GM12878 (cell line): ENCODE results near the gene CRYBG3. TPM values are rescaled to one million over a fixed set of nuclear protein-coding genes. Genes with fewer than 3 reads are reported as not detected.

Experiments
- ATAC-seq: fragments of 200-7000 bp; cut with Tn5 transposase; 3 replicates; pipeline ENCODE4 v1.9.1; 2020; ENCODE audit warnings: mild to moderate bottlenecking, moderate library complexity
- BruUV-seq: library from RNA; stranded (reverse); fragments of 400-500 nt; replicated peaks from 2 replicates; lab custom pipeline; 2021; lab: Mats Ljungman, UMichigan
- CTCF ChIA-PET: fragments of 300-600 bp; sonication (Branson Sonifier 250); formaldehyde crosslinking; extraction: SDS; loops from one replicate; lab custom pipeline; 2021; ENCODE audit warnings: inconsistent platforms; lab: Yijun Ruan, JAX
- POLR2A ChIA-PET: fragments of 350-600 bp; formaldehyde crosslinking; extraction: SDS; loops from one replicate; lab custom pipeline; 2021; ENCODE audit warnings: inconsistent platforms; lab: Charles Lee
- RAD21 ChIA-PET: fragments of 300-600 bp; sonication (Branson Sonifier 250); formaldehyde crosslinking; loops from one replicate; lab custom pipeline; 2023; ENCODE audit warnings: antibody characterized with exemption; ENCODE audit not compliant: unreplicated experiment; lab: Charles Lee
- SMC1A ChIA-PET: fragments of 300-600 bp; sonication (Branson Sonifier 250); formaldehyde crosslinking; loops from one replicate; lab custom pipeline; 2023; ENCODE audit not compliant: unreplicated experiment, uncharacterized antibody; lab: Charles Lee
- DNase-seq: peaks from one replicate; pipeline ENCODE4 v3.0.0-alpha.2; 2011; ENCODE audit warnings: low read depth, low spot score
- FAIRE-seq: peaks from 3 replicates; lab custom pipeline; 2011; peaks lifted over from hg19 to GRCh38; lab: Jason Lieb, UNC
- H2AFZ ChIP-seq: 2 replicates; pipeline ENCODE4 v1.6.0; 2011; ENCODE audit warnings: low read depth, low read length, control low read depth; ENCODE audit not compliant: control insufficient read depth
- H3K27ac ChIP-seq: 2 replicates; pipeline ENCODE4 v1.5.1; 2011; ENCODE audit warnings: control low read depth; ENCODE audit not compliant: control insufficient read depth, insufficient read depth
- H3K27me3 ChIP-seq, 2 experiments: replicated peaks in 1 of 2; 2 replicates each; pipeline versions ENCODE4 v1.6.0 to v1.6.1; 2011; ENCODE audit warnings: low read length in 1 of 2; ENCODE audit not compliant: control insufficient read depth in 2 of 2, insufficient read depth in 2 of 2
- H3K36me3 ChIP-seq, 2 experiments: 2 replicates each; pipeline ENCODE4 v1.5.1; 2011; ENCODE audit warnings: low read length in 1 of 2; ENCODE audit not compliant: control insufficient read depth in 2 of 2, insufficient read depth in 2 of 2
- H3K4me1 ChIP-seq: 2 replicates; pipeline ENCODE4 v1.6.1; 2011; ENCODE audit warnings: mild to moderate bottlenecking, low read length, moderate library complexity, mixed read lengths; ENCODE audit not compliant: control insufficient read depth, insufficient read depth
- H3K4me2 ChIP-seq: 2 replicates; pipeline ENCODE4 v1.6.0; 2011; ENCODE audit warnings: control low read depth; ENCODE audit not compliant: control insufficient read depth, insufficient read depth
- H3K4me3 ChIP-seq: fragments of 200-600 bp; sonication (generic); 2 replicates; pipeline ENCODE4 v1.5.1; 2016
- H3K79me2 ChIP-seq: 2 replicates; pipeline ENCODE4 v1.6.0; 2011; ENCODE audit warnings: low read length; ENCODE audit not compliant: control insufficient read depth, insufficient read depth
- H3K9ac ChIP-seq: 2 replicates; pipeline ENCODE4 v1.8.0; 2011; ENCODE audit warnings: low read length, control low read depth, mixed read lengths; ENCODE audit not compliant: control insufficient read depth, insufficient read depth
- H3K9me3 ChIP-seq: replicated peaks from 3 replicates; pipeline ENCODE4 v1.5.1; 2011; ENCODE audit warnings: mild to moderate bottlenecking, low read length; ENCODE audit not compliant: control insufficient read depth, insufficient read depth
- H4K20me1 ChIP-seq: 2 replicates; pipeline ENCODE4 v1.6.0; 2011; ENCODE audit not compliant: control insufficient read depth, insufficient read depth
- CHD2 ChIP-seq: IDR thresholded peaks from 2 replicates; pipeline ENCODE4 v1.6.1; 2011; ENCODE audit warnings: low read depth, low read length, improper control_type of control experiment, borderline replicate concordance
- CTCF ChIP-seq, 3 experiments: IDR thresholded peaks in 2 of 3; conservative IDR thresholded peaks in 1 of 3; 2 replicates each; pipeline ENCODE4 v1.5.1; 2011; ENCODE audit warnings: low read depth in 3 of 3, low read length in 3 of 3, mild to moderate bottlenecking in 3 of 3, control low read depth in 2 of 3, moderate library complexity in 2 of 3, inconsistent platforms in 1 of 3, mixed read lengths in 1 of 3; ENCODE audit not compliant: control insufficient read depth in 2 of 3, insufficient read depth in 1 of 3; ENCODE audit errors: extremely low read depth in 1 of 3
- FOXM1 ChIP-seq: IDR thresholded peaks from 2 replicates; pipeline ENCODE4 v1.6.1; 2012; ENCODE audit warnings: low read depth, mild to moderate bottlenecking, inconsistent platforms, low read length, moderate library complexity
- IRF4 ChIP-seq: IDR thresholded peaks from 2 replicates; pipeline ENCODE4 v1.6.1; 2011; ENCODE audit warnings: low read depth, low read length
- PKNOX1 ChIP-seq: fragments of 450-650 bp; IDR thresholded peaks from 2 replicates; pipeline ENCODE4 v1.6.1; 2016; ENCODE audit warnings: mild to moderate bottlenecking
- RAD21 ChIP-seq: IDR thresholded peaks from 2 replicates; pipeline ENCODE4 v1.6.1; 2011; ENCODE audit warnings: mild to moderate bottlenecking, low read depth, low read length, moderate library complexity; ENCODE audit not compliant: insufficient read depth
- RBBP5 ChIP-seq: fragments of 200-600 bp; sonication (generic); conservative IDR thresholded peaks from 2 replicates; pipeline ENCODE4 v1.6.1; 2016
- SMC3 ChIP-seq: IDR thresholded peaks from 2 replicates; pipeline ENCODE4 v1.6.1; 2011; ENCODE audit warnings: low read length, improper control_type of control experiment, borderline replicate concordance
- in situ Hi-C: fragments of 300-500 bp; cut with MboI; formaldehyde crosslinking; loops from 9 replicates; pipeline ENCODE4 v1.14.3; 2018; ENCODE audit warnings: mixed read lengths
- intact Hi-C: fragments of 100-400 bp; cut with micrococcal nuclease; formaldehyde crosslinking; loops from one replicate; pipeline ENCODE4 v1.14.2; 2022; ENCODE audit not compliant: unreplicated experiment
- polyA plus RNA-seq, 11 experiments: library from polyadenylated mRNA; depleted of rRNA in 4 of 11; unstranded in 6 of 11; stranded (reverse) in 5 of 11; fragments of >200 nt; fragmentation: Nextera tagmentation in 4 of 11; fragmentation: Illumina TruSeq in 1 of 11; extraction: Ambion mirVana in 4 of 11; extraction: Trizol in 1 of 11; gene quantifications; 1 replicate in 1 of 11; 2 replicates in 10 of 11; pipeline versions ENCODE4 v1.2.1 to v1.2.3, GENCODE V29; 2011 to 2016; ENCODE audit warnings: inconsistent platforms in 2 of 11, missing spikeins in 2 of 11, low read depth in 1 of 11
- total RNA-seq, 4 experiments: library from RNA; depleted of rRNA in 3 of 4; stranded (reverse); fragments of >200 nt in 3 of 4; fragmentation: Illumina TruSeq in 1 of 4; extraction: Trizol in 1 of 4; gene quantifications; 2 replicates each; pipeline versions ENCODE4 v1.2.1 to v1.2.3, GENCODE V29; 2013 to 2021
- TF ChIP-seq, protein P1 (sequence below): fragments of 450-650 bp; IDR thresholded peaks from 2 replicates; pipeline ENCODE4 v1.6.1; 2018; ENCODE audit warnings: mild to moderate bottlenecking, low read depth, moderate library complexity; ENCODE audit not compliant: partially characterized antibody
- TF ChIP-seq, protein P2 (sequence below): fragments of 450-650 bp; IDR thresholded peaks from 2 replicates; pipeline ENCODE4 v1.6.1; 2017; ENCODE audit warnings: borderline replicate concordance
- TF ChIP-seq, protein P3 (sequence below): IDR thresholded peaks from 2 replicates; pipeline ENCODE4 v1.6.1; 2012; ENCODE audit warnings: low read length, inconsistent platforms

Gene CRYBG3
- total and polyA plus RNA-seq, 10 of the 15 experiments (the other 5 are each of a cell fraction or from before 2014, with no cell fraction given): 0.11 to 5.4 (median 1.6) TPM

DNA sequence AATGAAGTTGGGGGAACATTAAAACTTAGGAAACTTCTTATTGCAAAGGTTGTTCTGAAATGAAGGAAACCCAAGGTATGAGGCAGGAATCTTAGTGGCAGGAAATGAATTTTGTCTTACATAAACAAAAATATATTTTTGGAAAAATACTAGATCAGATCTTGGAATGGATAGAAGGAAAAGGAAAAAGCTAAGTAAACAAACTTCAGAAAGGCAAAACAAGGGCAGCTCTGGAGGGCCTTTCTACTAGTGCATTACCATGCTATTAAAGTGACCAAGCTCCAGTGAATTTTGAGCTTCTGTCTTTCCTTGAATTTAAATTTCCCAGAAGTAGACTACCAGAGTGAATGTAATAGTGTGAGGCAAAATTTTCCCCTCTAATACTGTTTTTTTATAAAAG is 43.7 kb upstream of the CRYBG3 start (continued):
- TF ChIP-seq, protein P1, sequence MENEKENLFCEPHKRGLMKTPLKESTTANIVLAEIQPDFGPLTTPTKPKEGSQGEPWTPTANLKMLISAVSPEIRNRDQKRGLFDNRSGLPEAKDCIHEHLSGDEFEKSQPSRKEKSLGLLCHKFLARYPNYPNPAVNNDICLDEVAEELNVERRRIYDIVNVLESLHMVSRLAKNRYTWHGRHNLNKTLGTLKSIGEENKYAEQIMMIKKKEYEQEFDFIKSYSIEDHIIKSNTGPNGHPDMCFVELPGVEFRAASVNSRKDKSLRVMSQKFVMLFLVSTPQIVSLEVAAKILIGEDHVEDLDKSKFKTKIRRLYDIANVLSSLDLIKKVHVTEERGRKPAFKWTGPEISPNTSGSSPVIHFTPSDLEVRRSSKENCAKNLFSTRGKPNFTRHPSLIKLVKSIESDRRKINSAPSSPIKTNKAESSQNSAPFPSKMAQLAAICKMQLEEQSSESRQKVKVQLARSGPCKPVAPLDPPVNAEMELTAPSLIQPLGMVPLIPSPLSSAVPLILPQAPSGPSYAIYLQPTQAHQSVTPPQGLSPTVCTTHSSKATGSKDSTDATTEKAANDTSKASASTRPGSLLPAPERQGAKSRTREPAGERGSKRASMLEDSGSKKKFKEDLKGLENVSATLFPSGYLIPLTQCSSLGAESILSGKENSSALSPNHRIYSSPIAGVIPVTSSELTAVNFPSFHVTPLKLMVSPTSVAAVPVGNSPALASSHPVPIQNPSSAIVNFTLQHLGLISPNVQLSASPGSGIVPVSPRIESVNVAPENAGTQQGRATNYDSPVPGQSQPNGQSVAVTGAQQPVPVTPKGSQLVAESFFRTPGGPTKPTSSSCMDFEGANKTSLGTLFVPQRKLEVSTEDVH: no peak
- TF ChIP-seq, protein P2, sequence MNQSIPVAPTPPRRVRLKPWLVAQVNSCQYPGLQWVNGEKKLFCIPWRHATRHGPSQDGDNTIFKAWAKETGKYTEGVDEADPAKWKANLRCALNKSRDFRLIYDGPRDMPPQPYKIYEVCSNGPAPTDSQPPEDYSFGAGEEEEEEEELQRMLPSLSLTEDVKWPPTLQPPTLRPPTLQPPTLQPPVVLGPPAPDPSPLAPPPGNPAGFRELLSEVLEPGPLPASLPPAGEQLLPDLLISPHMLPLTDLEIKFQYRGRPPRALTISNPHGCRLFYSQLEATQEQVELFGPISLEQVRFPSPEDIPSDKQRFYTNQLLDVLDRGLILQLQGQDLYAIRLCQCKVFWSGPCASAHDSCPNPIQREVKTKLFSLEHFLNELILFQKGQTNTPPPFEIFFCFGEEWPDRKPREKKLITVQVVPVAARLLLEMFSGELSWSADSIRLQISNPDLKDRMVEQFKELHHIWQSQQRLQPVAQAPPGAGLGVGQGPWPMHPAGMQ: no peak
- no peak for TF ChIP-seq PKNOX1
- no peak for TF ChIP-seq CHD2

DNA sequence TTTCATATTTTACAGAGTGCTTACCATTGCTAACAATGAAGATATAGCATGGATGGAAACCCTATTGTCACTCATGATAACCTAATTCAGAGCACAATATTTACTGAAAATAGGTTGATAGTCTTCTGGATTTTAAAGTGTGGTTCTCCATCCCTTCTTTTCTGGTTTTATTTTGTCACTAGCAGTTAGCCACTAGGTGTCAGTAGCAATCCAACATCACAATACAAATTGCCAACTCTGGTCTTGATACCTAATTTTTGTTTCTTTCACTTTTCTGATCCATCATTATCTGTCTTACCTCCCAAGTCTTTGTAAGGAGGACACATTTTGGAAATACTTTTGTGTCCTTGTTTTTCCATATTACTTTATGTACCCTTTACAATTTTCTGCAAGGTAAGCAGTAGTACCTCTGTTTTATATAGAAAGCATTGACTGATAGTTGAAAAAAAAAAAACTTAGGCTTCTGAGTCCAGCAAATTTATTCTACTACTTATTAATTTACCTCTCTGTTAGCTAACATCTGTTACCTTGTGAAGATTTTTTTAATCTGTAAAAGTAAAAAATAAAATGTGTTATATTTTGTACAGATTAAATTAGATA is 28.3 kb upstream of the CRYBG3 start:
- SMC1A ChIA-PET: interaction anchor here (0.6 to 4.8 kb wide), 4 partner anchors 161 to 246 kb away, joined by 3 to 50 read pairs (median 3); no protein-coding TSS in a partner anchor
- BruUV-seq: no TSS peak

More for the DNA sequence above, 28.3 kb upstream of the CRYBG3 start:
- in situ Hi-C loops: loop anchor here (5.0 to 10.0 kb wide), 2 partner anchors 229 to 541 kb away; no protein-coding TSS in a partner anchor
- no peak overlapping the region for H3K4me3 ChIP-seq
- H3K36me3 ChIP-seq: no peaks in the 10 kb centered on the region
- DNase-seq (peak; percentile 4), FAIRE-seq (peak; percentile 92), ATAC-seq (peak; percentile 74)
- ChIA-PET POLR2A (interaction anchor here (2.6 kb wide), 1 partner anchor 228 kb away, joined by 6 read pairs; no protein-coding TSS in a partner anchor), RAD21 (interaction anchor here (1.1 to 4.4 kb wide), 2 partner anchors 24 to 229 kb away, joined by 3 to 40 read pairs; no protein-coding TSS in a partner anchor), CTCF (interaction anchor here (1.2 to 5.6 kb wide), 3 partner anchors 11 to 229 kb away, joined by 6 to 153 read pairs (median 7); no protein-coding TSS in a partner anchor)
- H3K27me3 ChIP-seq: no peaks in the 10 kb centered on the region
- H3K4me2 ChIP-seq: no peak overlapping the region
- H3K79me2 ChIP-seq: no peaks in the 10 kb centered on the region
- TF ChIP-seq FOXM1 (peak; percentile 42; the same call in 1 of the 2 replicates), RBBP5 (no peak), IRF4 (no peak), SMC3 (peak; percentile 93), RAD21 (peak; percentile 90), CTCF (IDR thresholded peaks at IDR 0.05 in 2 of 3, conservative IDR thresholded peaks at IDR 0.05 in 1 of 3; ENCODE audit: control insufficient read depth in 2 of 3, extremely low read depth in 1 of 3, insufficient read depth in 1 of 3, low read depth in 3 of 3, low read length in 3 of 3) (peak; percentile 57 to 80 (median 68); a peak in 4 of 6 replicates)
- TF ChIP-seq, protein P3, sequence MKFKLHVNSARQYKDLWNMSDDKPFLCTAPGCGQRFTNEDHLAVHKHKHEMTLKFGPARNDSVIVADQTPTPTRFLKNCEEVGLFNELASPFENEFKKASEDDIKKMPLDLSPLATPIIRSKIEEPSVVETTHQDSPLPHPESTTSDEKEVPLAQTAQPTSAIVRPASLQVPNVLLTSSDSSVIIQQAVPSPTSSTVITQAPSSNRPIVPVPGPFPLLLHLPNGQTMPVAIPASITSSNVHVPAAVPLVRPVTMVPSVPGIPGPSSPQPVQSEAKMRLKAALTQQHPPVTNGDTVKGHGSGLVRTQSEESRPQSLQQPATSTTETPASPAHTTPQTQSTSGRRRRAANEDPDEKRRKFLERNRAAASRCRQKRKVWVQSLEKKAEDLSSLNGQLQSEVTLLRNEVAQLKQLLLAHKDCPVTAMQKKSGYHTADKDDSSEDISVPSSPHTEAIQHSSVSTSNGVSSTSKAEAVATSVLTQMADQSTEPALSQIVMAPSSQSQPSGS: 0 out of 2 replicates have a peak, but pooled peaks have one; percentile 22
- no peaks in the 10 kb centered on the region for H3K9me3 ChIP-seq
- H4K20me1 ChIP-seq: no peaks in the 10 kb centered on the region
- H3K4me1 ChIP-seq: no peaks in the 10 kb centered on the region
- no peak overlapping the region for H2AFZ ChIP-seq
- H3K9ac ChIP-seq: no peak overlapping the region
- H3K27ac ChIP-seq: no peak overlapping the region
- intact Hi-C loops: loop anchor here (1.0 to 10.0 kb wide), 3 partner anchors 159 to 541 kb away; no protein-coding TSS in a partner anchor
